IPS DF 6.9 (cell line): ENCODE measurements around the gene PRR5L.

Experiments
- DNase-seq: peaks from one replicate; pipeline ENCODE4 v3.0.0-alpha.2; 2013; ENCODE audit warnings: low read depth, low spot score
- H3K27ac ChIP-seq: one replicate; pipeline ENCODE4 v1.5.1; 2013; ENCODE audit warnings: low read length, control low read depth
- H3K27me3 ChIP-seq: 2 replicates; pipeline ENCODE4 v1.6.1; 2013; ENCODE audit warnings: mild to moderate bottlenecking, low read length; ENCODE audit not compliant: control insufficient read depth, insufficient read depth
- H3K36me3 ChIP-seq: 2 replicates; pipeline ENCODE4 v1.6.1; 2013; ENCODE audit warnings: low read length; ENCODE audit not compliant: control insufficient read depth, insufficient read depth
- H3K4me1 ChIP-seq: 2 replicates; pipeline ENCODE4 v1.6.1; 2013; ENCODE audit warnings: low read length; ENCODE audit not compliant: control insufficient read depth, insufficient read depth
- H3K4me3 ChIP-seq: 2 replicates; pipeline ENCODE4 v1.5.1; 2013; ENCODE audit warnings: mild to moderate bottlenecking, low read length
- H3K9me3 ChIP-seq: 2 replicates; pipeline ENCODE4 v1.6.1; 2013; ENCODE audit warnings: low read length, inconsistent platforms; ENCODE audit not compliant: control insufficient read depth, insufficient read depth
- WGBS: extraction: QIAGEN DNeasy Blood & Tissue Kit; methylation state at CpG from one replicate; pipeline ENCODE4 v1.1.7; 2013; ENCODE audit warnings: mixed read lengths, missing lambda C conversion rate; ENCODE audit not compliant: insufficient read length, insufficient coverage; 5-methylcytosine and 5-hydroxymethylcytosine counted together

The PRR5L gene

DNA sequence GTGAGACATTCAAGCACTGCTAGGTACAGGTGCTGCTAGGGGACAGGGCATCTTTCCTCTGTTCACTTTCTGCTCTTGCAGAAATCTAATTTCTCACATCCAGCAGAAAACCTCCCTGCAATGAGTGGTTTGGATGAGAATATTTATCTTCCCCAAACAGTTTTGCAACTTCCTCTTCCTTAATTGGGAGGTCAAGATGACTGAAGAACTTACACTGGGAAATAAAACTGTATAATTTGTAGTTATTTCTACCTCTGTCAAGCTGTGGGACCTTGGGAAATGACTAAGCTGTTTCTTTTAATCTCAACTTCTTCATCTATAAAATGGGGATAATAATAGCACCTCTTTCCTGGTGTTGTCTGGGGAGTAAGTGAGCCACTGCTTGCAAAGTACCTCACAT lies 69.8 kb downstream of the PRR5L start:
- Histone ChIP-seq H3K9me3 (no peaks in the 10 kb centered on the region), H3K4me3 (no peak overlapping the region), H3K27me3 (no peaks in the 10 kb centered on the region), H3K27ac (no peak overlapping the region), H3K36me3 (no peaks in the 10 kb centered on the region), H3K4me1 (peaks cover 4% of the 10 kb centered on the region; the same call in 1 of the 2 replicates)
- no peak for DNase-seq

DNA sequence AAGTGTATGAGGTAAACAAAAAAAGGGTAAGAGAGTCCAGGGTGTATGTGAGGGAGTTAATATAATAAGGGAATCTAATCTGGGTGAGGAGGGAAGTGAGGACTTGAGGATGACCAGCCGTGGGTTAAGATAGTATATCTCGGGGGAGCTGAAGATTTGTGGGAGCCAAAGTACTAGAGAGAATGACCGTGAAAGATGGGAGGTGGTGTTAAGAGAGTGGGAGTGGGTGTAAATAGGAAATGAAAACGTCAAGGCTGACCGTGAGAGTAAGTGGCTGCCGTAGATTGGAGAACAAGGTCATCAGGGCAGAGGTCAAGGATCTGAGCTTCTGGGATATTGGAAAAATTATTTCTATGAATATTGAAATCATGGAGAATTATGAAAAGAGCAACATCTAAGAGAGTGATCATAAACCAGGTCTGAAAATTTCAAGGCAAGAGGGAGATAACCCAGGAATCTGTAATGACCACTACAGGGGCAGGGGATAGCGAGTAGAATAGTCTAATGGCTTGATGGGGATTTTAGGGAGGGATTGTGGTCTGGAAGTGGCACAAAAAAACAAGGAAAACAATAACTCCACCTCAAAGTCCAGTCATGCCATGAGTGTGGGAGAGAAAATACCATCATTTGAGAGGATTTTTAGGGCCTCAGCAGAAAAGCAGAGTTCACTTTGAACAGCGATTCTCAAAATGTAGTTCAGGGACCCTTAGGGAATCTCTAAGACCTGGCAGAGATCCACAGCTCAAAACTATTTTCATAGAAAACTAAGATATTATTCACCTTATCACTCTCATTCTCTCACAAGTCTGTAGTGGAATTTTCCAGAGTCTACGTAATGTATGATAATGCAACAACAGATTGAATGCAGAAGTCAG lies 72.0 kb downstream of the PRR5L start:
- no peak overlapping the region for H3K4me3 ChIP-seq
- no peaks in the 10 kb centered on the region for H3K9me3 ChIP-seq
- H3K27me3 ChIP-seq, result no peaks in the 10 kb centered on the region
- H3K36me3 ChIP-seq, result no peaks in the 10 kb centered on the region
- H3K27ac ChIP-seq, result no peak overlapping the region
- peaks cover 2% of the 10 kb centered on the region; the same call in 1 of the 2 replicates for H3K4me1 ChIP-seq
- no peak for DNase-seq
- 100% methylated on average over 5 of the region's 9 CpGs for whole genome bisulfite sequencing

GRCh38 chr11:36371181-36371580 lies 75.1 kb downstream of the PRR5L start:
- H3K9me3 ChIP-seq, result no peaks in the 10 kb centered on the region
- no peaks in the 10 kb centered on the region for H3K27me3 ChIP-seq
- no peak overlapping the region for H3K4me3 ChIP-seq
- WGBS, result no CpG with 5 or more reads among the region's 2 CpGs
- no peak overlapping the region for H3K27ac ChIP-seq
- no peaks in the 10 kb centered on the region for H3K4me1 ChIP-seq
- no peak for DNase-seq
- H3K36me3 ChIP-seq, result no peaks in the 10 kb centered on the region

GRCh38 chr11:36371590-36371989 lies 75.5 kb downstream of the PRR5L start:
- no peak overlapping the region for H3K27ac ChIP-seq
- H3K4me1 ChIP-seq, result no peaks in the 10 kb centered on the region
- H3K9me3 ChIP-seq, result no peaks in the 10 kb centered on the region
- no peaks in the 10 kb centered on the region; the same call in 1 of the 2 replicates for H3K27me3 ChIP-seq
- DNase-seq, result no peak
- WGBS, result no CpG with 5 or more reads among the region's 7 CpGs
- no peak overlapping the region for H3K4me3 ChIP-seq
- no peaks in the 10 kb centered on the region for H3K36me3 ChIP-seq

GRCh38 chr11:36372101-36372771 lies 76.1 kb downstream of the PRR5L start:
- Histone ChIP-seq H3K27me3 (no peaks in the 10 kb centered on the region; the same call in 1 of the 2 replicates), H3K4me1 (no peaks in the 10 kb centered on the region), H3K27ac (no peak overlapping the region), H3K36me3 (no peaks in the 10 kb centered on the region), H3K9me3 (no peaks in the 10 kb centered on the region), H3K4me3 (no peak overlapping the region)
- no peak for DNase-seq
- WGBS, result 96% methylated on average over 1 of the region's 6 CpGs

DNA sequence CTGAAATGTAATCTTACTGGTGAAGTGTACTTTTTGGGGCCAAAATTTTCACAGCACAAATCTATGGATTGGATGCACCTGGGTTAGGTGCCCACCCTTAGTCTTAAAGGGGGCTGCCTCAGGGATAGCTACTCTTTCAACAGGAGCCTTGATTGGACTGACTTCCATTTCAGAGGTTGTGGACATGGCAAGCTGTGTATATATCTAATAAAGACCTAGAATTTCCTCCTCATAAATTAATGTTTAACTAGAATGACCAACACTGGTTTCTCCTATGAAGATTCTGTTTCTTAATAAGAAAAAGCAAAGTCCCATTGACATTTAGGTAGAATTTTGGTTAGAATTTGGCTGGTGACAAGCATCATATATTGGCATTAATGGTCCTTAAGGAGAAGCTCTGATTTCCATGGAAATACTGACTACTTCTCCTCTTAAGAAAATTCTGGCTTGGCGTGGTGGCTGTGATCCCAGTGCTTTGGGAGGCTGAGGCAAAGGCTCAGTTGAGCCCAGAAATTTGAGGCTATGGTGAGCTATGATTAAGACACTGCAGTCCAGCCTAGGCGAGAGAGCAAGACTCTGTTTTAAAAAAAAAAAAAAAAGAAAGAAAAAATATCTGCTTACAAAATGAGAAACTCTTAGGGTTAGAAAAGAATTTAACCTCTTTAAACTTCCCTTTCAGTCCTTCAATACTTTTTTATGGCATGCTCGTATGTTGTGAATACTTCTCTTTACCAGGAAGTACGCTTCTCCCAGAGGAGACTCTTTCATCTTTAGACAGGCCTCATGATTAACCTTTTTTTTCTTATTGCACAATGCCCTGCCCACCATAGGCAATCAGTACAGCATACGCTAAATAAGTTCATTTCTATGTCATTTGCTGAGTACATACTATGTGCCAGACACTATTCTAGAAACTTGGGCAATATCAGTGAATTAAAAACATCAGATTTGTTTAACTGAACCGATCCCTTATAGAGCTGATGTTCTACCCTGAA lies 77.2 kb downstream of the PRR5L start:
- no peaks in the 10 kb centered on the region for H3K36me3 ChIP-seq
- no peaks in the 10 kb centered on the region for H3K9me3 ChIP-seq
- no CpG with 5 or more reads among the region's 6 CpGs for WGBS
- H3K27me3 ChIP-seq, result peaks cover 2% of the 10 kb centered on the region; the same call in 1 of the 2 replicates
- H3K4me1 ChIP-seq, result no peaks in the 10 kb centered on the region
- H3K4me3 ChIP-seq, result no peak overlapping the region
- no peak for DNase-seq
- no peak overlapping the region for H3K27ac ChIP-seq

DNA sequence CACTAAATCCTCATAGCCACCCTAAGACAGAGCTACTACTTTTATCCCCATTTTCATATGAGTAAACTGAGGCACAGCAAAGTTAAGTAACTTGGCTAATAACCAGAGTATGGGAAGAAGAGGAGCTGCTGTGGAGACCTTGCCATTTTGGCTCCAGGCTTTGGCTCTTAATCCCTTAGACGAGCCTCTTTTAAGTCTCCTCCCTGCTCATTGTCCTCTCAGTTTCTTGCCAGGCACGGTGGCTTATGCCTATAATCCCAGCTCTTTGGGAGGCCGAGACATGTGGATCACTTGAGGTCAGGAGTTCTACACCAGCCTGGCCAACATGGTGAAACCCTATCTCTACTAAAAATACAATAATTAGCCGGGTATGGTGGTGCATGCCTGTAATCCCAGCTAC lies 78.6 kb downstream of the PRR5L start:
- peaks cover 2% of the 10 kb centered on the region; the same call in 1 of the 2 replicates for H3K27me3 ChIP-seq
- H3K4me1 ChIP-seq, result no peaks in the 10 kb centered on the region
- no CpG with 5 or more reads among the region's 4 CpGs for WGBS

GRCh38 chr11:36375353-36376008 lies 79.4 kb downstream of the PRR5L start:
- Histone ChIP-seq H3K27ac (no peak overlapping the region), H3K9me3 (no peaks in the 10 kb centered on the region), H3K4me3 (peak overlapping the region; percentile 39; the same call in 1 of the 2 replicates), H3K27me3 (peaks cover 2% of the 10 kb centered on the region; the same call in 1 of the 2 replicates), H3K36me3 (no peaks in the 10 kb centered on the region), H3K4me1 (no peaks in the 10 kb centered on the region)
- WGBS, result no CpG with 5 or more reads among the region's 9 CpGs
- no peak for DNase-seq

More for the DNA sequence above, 78.6 kb downstream of the PRR5L start:
- no peak overlapping the region for H3K4me3 ChIP-seq
- no peak overlapping the region for H3K27ac ChIP-seq
- no peaks in the 10 kb centered on the region for H3K9me3 ChIP-seq
- H3K36me3 ChIP-seq, result no peaks in the 10 kb centered on the region
- DNase-seq, result no peak

DNA sequence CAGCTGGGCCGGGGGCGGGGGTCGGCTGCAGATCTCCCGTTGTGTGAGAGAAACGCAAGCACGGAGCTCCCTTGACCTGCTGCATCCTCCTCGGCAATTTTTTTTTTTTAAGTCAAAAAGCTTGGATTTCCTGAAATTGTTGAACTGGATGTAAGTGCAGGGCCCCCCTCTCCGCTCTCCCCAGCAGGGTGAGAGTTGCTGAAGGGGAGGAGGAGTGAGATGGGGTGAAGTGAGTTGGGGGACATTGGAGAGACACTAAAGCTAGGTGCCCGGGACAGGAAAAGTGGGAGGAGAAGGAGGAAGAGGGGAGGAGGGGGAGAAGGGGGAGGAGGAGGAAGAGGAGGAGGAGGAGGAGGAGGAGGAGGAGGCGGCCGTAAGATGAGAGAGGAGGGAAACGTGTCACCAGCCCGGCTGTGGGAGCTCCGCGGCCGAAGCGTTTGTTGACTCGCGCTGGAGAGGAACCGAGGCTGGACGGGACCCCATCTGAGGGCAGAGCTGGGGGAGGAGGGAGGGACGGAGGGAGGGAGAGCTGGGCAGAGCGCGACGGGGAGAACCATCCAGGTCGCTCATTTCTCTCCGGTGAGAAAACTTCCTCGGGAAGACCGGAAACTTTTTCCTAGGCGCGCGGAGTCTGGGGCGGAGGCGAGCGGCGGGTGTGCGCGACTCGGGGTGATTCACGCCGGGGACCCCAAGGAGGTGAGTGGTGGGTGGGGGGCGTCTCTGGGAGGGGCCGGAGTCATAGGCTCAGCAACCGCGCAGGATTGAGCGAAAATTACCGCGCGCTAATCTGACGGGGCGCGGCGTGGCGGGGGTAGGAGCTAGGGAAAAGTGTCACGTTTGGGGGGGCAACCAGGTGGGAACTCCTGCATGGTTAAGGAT lies 80.2 kb downstream of the PRR5L start:
- WGBS, result no CpG with 5 or more reads among the region's 55 CpGs
- Histone ChIP-seq H3K4me1 (no peaks in the 10 kb centered on the region), H3K9me3 (no peaks in the 10 kb centered on the region), H3K36me3 (no peaks in the 10 kb centered on the region), H3K4me3 (peak overlapping the region; percentile 39; the same call in 1 of the 2 replicates), H3K27ac (no peak overlapping the region), H3K27me3 (peaks cover 2% of the 10 kb centered on the region; the same call in 1 of the 2 replicates)
- no peak for DNase-seq
